ENCODE results near the gene NDST1.
A peak's percentile ranks its signal among the peaks of the same experiment; 100 is the strongest.
"Not testable (repeated sequence)": the region's sequence is repeated elsewhere in the genome, so short reads cannot be mapped to it uniquely, and the experiment has no call there.

The NDST1 gene

GRCh38 chr5:150510460-150511263, 2.7 kb downstream of the NDST1 start:
- H3K27me3 Mint-ChIP-seq, result no peaks in the 10 kb centered on the region
- H3K4me1 Mint-ChIP-seq, result peaks cover 16% of the 10 kb centered on the region
- peak overlapping the region; percentile 9 for H3K27ac Mint-ChIP-seq
- H3K4me3 Mint-ChIP-seq, result no peak overlapping the region
- H3K36me3 Mint-ChIP-seq, result no peaks in the 10 kb centered on the region
- no peaks in the 10 kb centered on the region for H3K9me3 Mint-ChIP-seq
- no peak for ATAC-seq

GRCh38 chr5:150511578-150512367, 3.8 kb downstream of the NDST1 start:
- H3K4me1 Mint-ChIP-seq, result peaks cover 16% of the 10 kb centered on the region
- no peaks in the 10 kb centered on the region for H3K27me3 Mint-ChIP-seq
- no peak for ATAC-seq
- peak overlapping the region; percentile 9 for H3K27ac Mint-ChIP-seq
- no peaks in the 10 kb centered on the region for H3K36me3 Mint-ChIP-seq
- H3K4me3 Mint-ChIP-seq, result no peak overlapping the region
- H3K9me3 Mint-ChIP-seq, result no peaks in the 10 kb centered on the region

- H3K27ac Mint-ChIP-seq, result no peak overlapping the region
- peaks cover 16% of the 10 kb centered on the region for H3K4me1 Mint-ChIP-seq
- no peak overlapping the region for H3K4me3 Mint-ChIP-seq
- no peaks in the 10 kb centered on the region for H3K27me3 Mint-ChIP-seq
- no peaks in the 10 kb centered on the region for H3K36me3 Mint-ChIP-seq
- no peaks in the 10 kb centered on the region for H3K9me3 Mint-ChIP-seq
- no peak for ATAC-seq
These were observed 4.4 kb downstream of the NDST1 start for GRCh38 chr5:150512368-150512747.

GRCh38 chr5:150513375-150514309, 5.7 kb downstream of the NDST1 start:
- no peak overlapping the region for H3K27ac Mint-ChIP-seq
- H3K4me1 Mint-ChIP-seq, result peaks cover 28% of the 10 kb centered on the region
- no peaks in the 10 kb centered on the region for H3K27me3 Mint-ChIP-seq
- ATAC-seq, result no peak
- H3K36me3 Mint-ChIP-seq, result no peaks in the 10 kb centered on the region
- no peaks in the 10 kb centered on the region for H3K9me3 Mint-ChIP-seq
- H3K4me3 Mint-ChIP-seq, result no peak overlapping the region

DNA sequence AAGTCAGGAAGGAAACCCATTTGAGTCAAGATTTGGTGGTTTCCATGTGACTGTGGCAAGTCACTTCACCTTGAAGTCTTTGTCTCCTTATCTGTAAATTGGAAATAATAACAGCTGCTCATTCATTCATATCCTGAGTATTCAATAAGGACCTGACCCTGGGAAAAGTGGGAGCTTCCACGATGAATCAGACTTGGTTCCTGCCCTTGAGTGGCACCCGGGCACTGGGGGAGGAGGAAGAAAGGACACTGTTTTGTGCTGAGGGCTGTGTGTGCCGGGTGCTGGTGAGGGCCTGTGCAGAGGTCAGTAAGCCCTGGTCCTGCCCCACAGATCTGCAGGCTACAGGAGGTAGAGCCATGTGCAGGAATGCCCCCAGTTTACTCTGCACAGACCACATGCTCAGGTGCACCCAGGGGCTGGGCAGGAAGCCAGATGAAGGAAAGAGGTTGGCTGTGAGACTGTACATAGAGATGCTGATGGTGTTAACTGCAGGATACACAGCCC, 6.8 kb downstream of the NDST1 start:
- Mint-ChIP-seq H3K4me1 (peaks cover 29% of the 10 kb centered on the region), H3K4me3 (no peak overlapping the region), H3K27ac (no peak overlapping the region), H3K27me3 (no peaks in the 10 kb centered on the region), H3K36me3 (no peaks in the 10 kb centered on the region), H3K9me3 (no peaks in the 10 kb centered on the region)
- ATAC-seq, result no peak

GRCh38 chr5:150515446-150515845, 7.5 kb downstream of the NDST1 start:
- H3K36me3 Mint-ChIP-seq, result no peaks in the 10 kb centered on the region
- no peak overlapping the region for H3K27ac Mint-ChIP-seq
- H3K9me3 Mint-ChIP-seq, result no peaks in the 10 kb centered on the region
- H3K4me3 Mint-ChIP-seq, result no peak overlapping the region
- no peak for ATAC-seq
- H3K4me1 Mint-ChIP-seq, result peaks cover 29% of the 10 kb centered on the region
- no peaks in the 10 kb centered on the region for H3K27me3 Mint-ChIP-seq

DNA sequence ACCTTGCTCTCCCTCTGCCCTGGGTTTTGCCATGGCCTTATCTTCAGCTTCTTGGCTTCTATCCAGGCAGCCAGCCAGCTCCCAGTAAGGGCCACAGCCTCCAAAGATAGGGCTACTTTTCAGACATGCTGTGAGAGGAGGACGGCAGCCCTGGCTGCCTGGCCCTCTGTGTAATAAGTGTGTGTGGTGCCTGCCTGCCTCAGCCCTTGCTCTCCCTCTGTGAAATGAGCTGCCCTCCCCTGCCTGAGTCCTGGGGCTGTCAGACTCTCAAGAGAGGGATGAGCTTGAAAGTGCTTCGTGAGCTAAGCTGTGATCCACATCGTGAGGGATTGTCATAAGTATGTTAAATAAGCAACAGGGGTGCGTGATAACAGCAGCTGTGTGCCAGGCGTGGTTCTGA, 8.1 kb downstream of the NDST1 start:
- peaks cover 26% of the 10 kb centered on the region for H3K4me1 Mint-ChIP-seq
- no peaks in the 10 kb centered on the region for H3K36me3 Mint-ChIP-seq
- no peaks in the 10 kb centered on the region for H3K27me3 Mint-ChIP-seq
- no peaks in the 10 kb centered on the region for H3K9me3 Mint-ChIP-seq
- no peak overlapping the region for H3K27ac Mint-ChIP-seq
- no peak overlapping the region for H3K4me3 Mint-ChIP-seq
- ATAC-seq, result no peak

GRCh38 chr5:150517272-150518152, 9.6 kb downstream of the NDST1 start:
- no peak overlapping the region for H3K4me3 Mint-ChIP-seq
- no peaks in the 10 kb centered on the region for H3K27me3 Mint-ChIP-seq
- peaks cover 7% of the 10 kb centered on the region for H3K36me3 Mint-ChIP-seq
- peak overlapping the region; percentile 2 for H3K27ac Mint-ChIP-seq
- no peaks in the 10 kb centered on the region for H3K9me3 Mint-ChIP-seq
- H3K4me1 Mint-ChIP-seq, result peaks cover 19% of the 10 kb centered on the region
- no peak for ATAC-seq

- Mint-ChIP-seq H3K4me1 (peaks cover 25% of the 10 kb centered on the region), H3K27ac (peak overlapping the region; percentile 2)
- H3K27me3 Mint-ChIP-seq, ATAC-seq, H3K9me3 Mint-ChIP-seq, H3K36me3 Mint-ChIP-seq, H3K4me3 Mint-ChIP-seq: not testable (repeated sequence)
These were observed 11.0 kb downstream of the NDST1 start for GRCh38 chr5:150518712-150519559.

DNA sequence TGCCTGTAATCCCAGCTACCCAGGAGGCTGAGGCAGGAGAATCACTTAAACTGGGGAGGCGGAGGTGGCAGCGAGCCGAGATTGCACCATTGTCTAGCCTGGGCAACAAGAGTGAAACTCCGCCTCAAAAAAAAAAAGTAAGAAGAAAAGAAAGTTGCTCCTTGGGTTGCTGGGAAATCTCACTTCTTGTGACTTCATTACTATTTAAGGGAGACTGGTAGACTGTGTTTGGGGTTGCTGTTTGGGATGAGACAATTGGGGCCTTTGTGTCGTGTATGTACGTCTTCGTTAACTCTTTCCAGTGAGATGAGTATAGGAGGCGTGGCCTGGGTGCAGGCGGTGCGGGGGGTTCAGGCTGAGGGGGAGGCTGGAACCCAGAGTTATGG, 11.6 kb downstream of the NDST1 start:
- no peaks in the 10 kb centered on the region for H3K27me3 Mint-ChIP-seq
- no peak overlapping the region for H3K27ac Mint-ChIP-seq
- no peaks in the 10 kb centered on the region for H3K9me3 Mint-ChIP-seq
- H3K4me1 Mint-ChIP-seq, result peaks cover 24% of the 10 kb centered on the region
- H3K36me3 Mint-ChIP-seq, result peaks cover 7% of the 10 kb centered on the region
- no peak for ATAC-seq
- no peak overlapping the region for H3K4me3 Mint-ChIP-seq

DNA sequence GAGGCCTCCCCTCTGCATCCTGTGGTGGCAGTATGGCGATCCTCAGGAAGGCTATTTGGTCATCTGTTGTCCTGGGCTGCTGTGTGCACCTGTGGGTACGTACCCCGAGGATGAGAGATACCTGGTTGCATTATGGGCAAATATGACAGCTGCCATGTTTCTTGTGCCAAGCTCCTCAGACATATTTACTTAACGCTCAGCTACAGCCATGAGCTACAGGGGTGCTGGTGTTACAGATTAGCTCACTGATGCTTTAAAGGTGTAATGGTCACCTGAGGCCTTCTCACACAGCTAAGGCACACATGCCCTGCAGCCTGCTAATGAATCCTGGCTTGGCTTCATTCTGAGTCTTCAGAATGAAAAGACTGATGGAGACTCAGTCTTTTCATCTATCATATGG, 12.0 kb downstream of the NDST1 start:
- peaks cover 7% of the 10 kb centered on the region for H3K36me3 Mint-ChIP-seq
- no peaks in the 10 kb centered on the region for H3K9me3 Mint-ChIP-seq
- peaks cover 20% of the 10 kb centered on the region for H3K4me1 Mint-ChIP-seq
- no peak overlapping the region for H3K4me3 Mint-ChIP-seq
- no peak overlapping the region for H3K27ac Mint-ChIP-seq
- H3K27me3 Mint-ChIP-seq, result no peaks in the 10 kb centered on the region
- ATAC-seq, result no peak

GRCh38 chr5:150520747-150521521, 13.0 kb downstream of the NDST1 start:
- peak; percentile 38 for ATAC-seq
- H3K4me3 Mint-ChIP-seq, result no peak overlapping the region
- H3K9me3 Mint-ChIP-seq, result no peaks in the 10 kb centered on the region
- peaks cover 20% of the 10 kb centered on the region for H3K4me1 Mint-ChIP-seq
- no peak overlapping the region for H3K27ac Mint-ChIP-seq
- peaks cover 7% of the 10 kb centered on the region for H3K36me3 Mint-ChIP-seq
- H3K27me3 Mint-ChIP-seq, result no peaks in the 10 kb centered on the region

GRCh38 chr5:150521522-150521817, 13.5 kb downstream of the NDST1 start:
- Mint-ChIP-seq H3K27me3 (no peaks in the 10 kb centered on the region), H3K4me3 (no peak overlapping the region), H3K27ac (no peak overlapping the region)

More at GRCh38 chr5:150521522-150521817, 13.5 kb downstream of the NDST1 start:
- ATAC-seq, result no peak
- Mint-ChIP-seq H3K9me3 (no peaks in the 10 kb centered on the region), H3K36me3 (peaks cover 7% of the 10 kb centered on the region), H3K4me1 (peaks cover 20% of the 10 kb centered on the region)

Data from stimulated activated memory B cell treated with anti-CD40 and anti-IgM and Interleukin-4, amounts not matched to agents 10 μg/mL and 1 μg/mL and 100 μg/mL, for 72 hours (primary cell).